ENCODE measurements around the gene SIK2.
"Not testable (repeated sequence)": the region's sequence is repeated elsewhere in the genome, so short reads cannot be mapped to it uniquely, and the experiment has no call there.

The SIK2 gene

DNA sequence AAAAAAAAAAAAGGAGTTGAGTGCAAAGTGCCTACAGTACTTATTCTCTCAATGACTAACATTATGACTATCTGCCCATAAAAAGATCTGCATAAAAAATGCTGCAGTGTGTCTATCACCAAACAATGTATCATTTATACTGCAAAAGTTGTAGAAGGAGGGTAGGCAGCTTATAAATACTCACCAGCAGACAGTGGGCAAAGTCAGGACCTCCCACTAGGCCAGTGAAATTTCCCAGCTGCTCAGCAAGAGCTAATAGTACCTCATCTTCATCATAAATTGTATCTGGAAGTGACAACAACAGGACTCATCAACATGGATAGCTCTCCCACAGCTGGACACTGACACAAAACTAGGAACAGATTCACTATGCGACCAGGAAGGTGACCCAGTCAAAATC lies 162.4 kb downstream of the SIK2 start:
- DNase-seq (ENCODE audit: low read depth): peak; percentile 28
- peak overlapping the region; percentile 89 for H3K4me3 ChIP-seq (ENCODE audit: low read length)
- TF ChIP-seq, protein P1, sequence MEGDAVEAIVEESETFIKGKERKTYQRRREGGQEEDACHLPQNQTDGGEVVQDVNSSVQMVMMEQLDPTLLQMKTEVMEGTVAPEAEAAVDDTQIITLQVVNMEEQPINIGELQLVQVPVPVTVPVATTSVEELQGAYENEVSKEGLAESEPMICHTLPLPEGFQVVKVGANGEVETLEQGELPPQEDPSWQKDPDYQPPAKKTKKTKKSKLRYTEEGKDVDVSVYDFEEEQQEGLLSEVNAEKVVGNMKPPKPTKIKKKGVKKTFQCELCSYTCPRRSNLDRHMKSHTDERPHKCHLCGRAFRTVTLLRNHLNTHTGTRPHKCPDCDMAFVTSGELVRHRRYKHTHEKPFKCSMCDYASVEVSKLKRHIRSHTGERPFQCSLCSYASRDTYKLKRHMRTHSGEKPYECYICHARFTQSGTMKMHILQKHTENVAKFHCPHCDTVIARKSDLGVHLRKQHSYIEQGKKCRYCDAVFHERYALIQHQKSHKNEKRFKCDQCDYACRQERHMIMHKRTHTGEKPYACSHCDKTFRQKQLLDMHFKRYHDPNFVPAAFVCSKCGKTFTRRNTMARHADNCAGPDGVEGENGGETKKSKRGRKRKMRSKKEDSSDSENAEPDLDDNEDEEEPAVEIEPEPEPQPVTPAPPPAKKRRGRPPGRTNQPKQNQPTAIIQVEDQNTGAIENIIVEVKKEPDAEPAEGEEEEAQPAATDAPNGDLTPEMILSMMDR (conservative IDR thresholded peaks at IDR 0.05; ENCODE audit: low read length): no peak

DNA sequence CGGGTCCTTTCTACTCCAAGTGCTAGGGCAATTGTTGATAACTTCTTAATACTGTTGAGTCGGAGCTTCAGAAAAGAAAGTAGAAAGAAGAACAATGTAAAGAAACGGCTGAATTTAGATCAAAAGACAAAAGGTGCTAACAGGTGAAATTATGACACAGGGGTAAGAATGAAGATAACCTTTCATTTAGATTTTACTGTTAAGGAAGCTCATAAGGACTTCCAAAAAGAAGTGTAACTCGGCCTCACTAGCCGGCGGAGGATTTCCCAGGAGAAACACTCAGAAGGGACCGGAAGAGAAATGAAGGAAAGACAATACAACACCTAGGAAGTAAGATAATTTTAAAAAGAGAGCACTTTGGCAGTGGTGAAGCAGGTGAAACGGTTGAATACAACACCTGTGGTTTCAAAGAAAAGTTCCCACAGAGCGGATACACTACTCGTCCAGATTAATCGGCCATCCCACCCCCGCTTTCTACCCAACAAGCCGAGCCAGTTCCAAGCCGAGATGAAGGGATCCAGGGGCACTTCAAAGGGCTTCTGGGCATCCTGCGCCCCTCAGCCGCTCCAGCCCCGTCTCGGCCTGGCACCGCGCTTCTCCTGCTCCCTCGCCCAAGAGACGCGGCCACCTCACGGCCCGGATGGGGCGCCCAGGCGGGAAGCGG lies 163.2 kb downstream of the SIK2 start:
- TF ChIP-seq, protein P1 (conservative IDR thresholded peaks at IDR 0.05; ENCODE audit: low read length): no peak
- peak overlapping the region; percentile 89 for H3K4me3 ChIP-seq (ENCODE audit: low read length)
- no peak for DNase-seq (ENCODE audit: low read depth)

DNA sequence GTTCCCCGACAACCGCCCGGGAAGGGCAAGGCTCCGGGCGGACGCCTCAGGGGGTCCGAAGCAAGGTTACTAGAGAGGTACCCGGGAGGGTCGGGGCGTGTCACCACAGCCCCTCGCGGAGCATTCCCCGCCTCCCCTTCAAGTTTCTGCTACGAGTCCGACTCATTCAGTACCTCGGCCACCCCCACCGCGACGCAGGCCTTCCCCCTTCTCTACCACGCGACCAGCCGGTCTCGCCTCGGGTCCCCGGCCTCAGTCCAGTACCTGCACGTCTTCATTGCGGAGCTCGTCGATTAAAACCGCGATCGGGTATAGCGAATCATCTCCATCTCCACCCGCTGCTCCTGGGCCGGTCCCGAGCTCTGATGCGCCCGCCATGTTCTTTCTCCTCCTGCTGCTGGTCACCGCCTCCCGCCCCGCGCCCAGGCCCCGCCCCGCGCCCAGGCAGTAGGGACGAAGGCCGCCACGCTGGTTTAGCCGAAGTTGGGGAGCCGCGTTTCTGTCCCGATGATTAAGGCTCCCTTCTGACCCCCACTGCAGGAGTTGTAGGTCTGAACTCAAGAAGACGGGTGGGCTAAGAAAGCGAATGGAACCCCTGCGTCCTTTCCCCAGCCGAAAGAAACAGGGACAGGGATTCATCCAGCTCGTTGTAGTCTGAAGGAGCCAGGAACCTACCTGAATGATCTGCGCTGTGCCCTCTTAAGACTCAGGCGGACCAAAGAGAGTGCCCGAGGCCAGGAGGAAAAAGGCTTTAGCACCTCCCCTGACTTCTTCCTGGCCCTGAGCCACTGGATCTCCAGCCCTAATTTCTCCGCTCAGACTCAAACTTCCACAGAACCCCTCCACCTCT lies 164.0 kb downstream of the SIK2 start, which contains the start of gene PPP2R1B:
PPP2R1B (minus strand) TSS at position 406 of the 850 bp plus-strand sequence; CDS start at position 378, 28 bp downstream.
- H3K4me3 ChIP-seq (ENCODE audit: low read length): peak within 1 kb of the TSS; percentile 89
- TF ChIP-seq, protein P1 (conservative IDR thresholded peaks at IDR 0.05; ENCODE audit: low read length): no peak
- DNase-seq (ENCODE audit: low read depth): peak; percentile 54

DNA sequence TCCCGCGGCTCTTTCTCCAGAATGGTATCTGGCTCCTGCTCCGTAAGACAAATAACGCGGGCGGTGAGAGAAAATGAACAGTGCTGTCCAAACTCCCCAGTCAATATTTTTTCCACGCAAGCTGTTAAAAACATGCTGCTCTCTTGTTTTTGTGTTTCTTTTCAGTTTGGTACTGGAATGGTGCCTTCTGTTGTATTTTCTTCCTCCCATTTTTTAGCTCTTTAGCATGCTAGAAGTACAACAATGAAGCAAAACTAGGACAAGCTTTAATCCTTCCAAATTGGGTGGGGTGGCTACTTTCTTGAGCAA lies 164.5 kb downstream of the SIK2 start:
- no peak for DNase-seq (ENCODE audit: low read depth)
- H3K4me3 ChIP-seq (ENCODE audit: low read length): peak overlapping the region; percentile 89
- TF ChIP-seq, protein P1 (conservative IDR thresholded peaks at IDR 0.05; ENCODE audit: low read length): no peak

DNA sequence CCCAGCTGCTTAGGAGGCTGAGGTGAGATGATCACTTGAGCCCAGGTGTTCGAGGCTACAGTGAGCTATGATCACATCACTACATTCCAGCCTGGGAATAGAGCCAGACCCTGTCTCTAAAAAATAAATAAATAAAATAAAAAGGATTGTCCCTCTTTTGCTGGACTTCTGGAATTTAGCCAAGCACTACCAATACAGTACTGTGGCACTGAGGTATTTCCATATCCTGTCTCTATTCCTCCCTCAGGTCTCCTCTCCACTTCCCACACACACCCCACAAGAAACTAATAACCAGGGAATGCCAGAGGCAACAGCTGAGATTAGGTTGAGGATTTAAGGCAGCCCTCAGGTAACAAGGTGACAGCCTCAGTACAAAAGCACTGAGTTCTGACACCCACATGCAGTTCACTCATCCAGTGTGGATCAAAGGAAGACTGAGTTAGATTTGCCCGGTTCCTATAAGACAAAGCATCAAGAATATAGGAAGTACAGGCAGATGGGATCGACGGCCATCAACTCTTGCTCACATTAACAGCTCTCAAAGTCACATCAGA lies 168.4 kb downstream of the SIK2 start:
- H3K4me3 ChIP-seq (ENCODE audit: low read length): no peak overlapping the region
- TF ChIP-seq, protein P1 (conservative IDR thresholded peaks at IDR 0.05; ENCODE audit: low read length): no peak
- DNase-seq (ENCODE audit: low read depth): no peak

DNA sequence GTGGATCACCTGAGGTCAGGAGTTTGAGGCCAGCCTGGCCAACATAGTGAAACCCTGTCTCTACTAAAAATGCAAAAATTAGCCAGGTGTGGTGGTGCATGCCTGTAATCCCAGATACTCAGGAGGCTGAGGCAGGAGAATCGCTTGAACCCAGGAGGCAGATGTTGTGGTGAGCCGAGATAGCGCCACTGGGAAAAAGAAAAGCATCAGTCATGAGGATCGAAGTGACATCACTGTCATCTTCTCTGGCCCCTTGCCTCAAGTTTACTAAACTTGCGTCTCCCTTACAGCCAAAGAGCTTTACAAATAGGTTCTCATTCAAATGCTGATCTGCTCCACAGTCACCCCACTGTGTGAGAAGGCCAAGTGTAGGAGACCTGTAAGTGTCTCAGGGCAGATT lies 169.0 kb downstream of the SIK2 start:
- DNase-seq (ENCODE audit: low read depth); H3K4me3 ChIP-seq (ENCODE audit: low read length): not testable (repeated sequence)

DNA sequence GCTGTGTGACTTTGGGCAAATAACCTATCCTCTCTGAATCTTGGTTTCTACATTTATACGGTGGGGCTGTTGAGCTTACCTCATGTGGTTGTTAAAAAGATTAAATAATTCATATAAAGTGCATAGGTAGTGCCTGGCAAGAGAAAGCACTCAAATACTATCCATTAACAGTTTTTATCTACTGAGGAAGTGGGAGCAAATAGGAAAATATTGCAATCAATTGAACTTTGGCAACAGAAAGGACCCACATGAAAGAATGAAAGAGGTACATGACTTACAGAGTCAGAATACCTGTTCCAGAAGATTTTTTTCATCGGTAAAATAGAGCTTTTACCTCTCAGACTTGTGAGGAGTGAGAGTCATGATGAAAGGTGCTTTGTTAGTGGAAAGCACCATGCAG lies 170.3 kb downstream of the SIK2 start:
- no peak for DNase-seq (ENCODE audit: low read depth)

More for the DNA sequence above, 170.3 kb downstream of the SIK2 start:
- TF ChIP-seq, protein P1 (conservative IDR thresholded peaks at IDR 0.05; ENCODE audit: low read length): no peak
- H3K4me3 ChIP-seq (ENCODE audit: low read length): no peak overlapping the region

All from AG10803 (cell line).